ENCODE data around the gene TBPL2.

DNA sequence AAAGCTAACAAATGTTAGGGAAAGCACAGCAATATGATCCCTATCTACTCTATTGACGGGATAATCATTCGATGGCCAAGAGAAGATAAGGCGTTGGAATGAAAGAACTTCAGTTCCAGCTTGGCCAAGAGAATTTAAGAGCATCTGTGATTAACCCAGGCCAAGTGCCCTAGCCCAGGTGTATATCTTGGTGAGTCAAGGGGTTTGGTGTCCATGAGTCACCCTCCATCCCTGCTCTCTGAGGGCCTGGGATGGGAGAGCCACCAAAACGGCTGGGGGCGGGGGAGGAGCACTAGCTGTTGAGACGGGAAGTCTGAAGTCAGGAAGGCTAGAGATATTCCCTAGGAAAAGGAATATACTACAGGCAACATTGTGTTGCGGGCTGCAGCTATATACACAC is 13.0 kb downstream of the TBPL2 start:
- TF ChIP-seq, protein P1, sequence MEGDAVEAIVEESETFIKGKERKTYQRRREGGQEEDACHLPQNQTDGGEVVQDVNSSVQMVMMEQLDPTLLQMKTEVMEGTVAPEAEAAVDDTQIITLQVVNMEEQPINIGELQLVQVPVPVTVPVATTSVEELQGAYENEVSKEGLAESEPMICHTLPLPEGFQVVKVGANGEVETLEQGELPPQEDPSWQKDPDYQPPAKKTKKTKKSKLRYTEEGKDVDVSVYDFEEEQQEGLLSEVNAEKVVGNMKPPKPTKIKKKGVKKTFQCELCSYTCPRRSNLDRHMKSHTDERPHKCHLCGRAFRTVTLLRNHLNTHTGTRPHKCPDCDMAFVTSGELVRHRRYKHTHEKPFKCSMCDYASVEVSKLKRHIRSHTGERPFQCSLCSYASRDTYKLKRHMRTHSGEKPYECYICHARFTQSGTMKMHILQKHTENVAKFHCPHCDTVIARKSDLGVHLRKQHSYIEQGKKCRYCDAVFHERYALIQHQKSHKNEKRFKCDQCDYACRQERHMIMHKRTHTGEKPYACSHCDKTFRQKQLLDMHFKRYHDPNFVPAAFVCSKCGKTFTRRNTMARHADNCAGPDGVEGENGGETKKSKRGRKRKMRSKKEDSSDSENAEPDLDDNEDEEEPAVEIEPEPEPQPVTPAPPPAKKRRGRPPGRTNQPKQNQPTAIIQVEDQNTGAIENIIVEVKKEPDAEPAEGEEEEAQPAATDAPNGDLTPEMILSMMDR (IDR thresholded peaks at IDR 0.05; ENCODE audit: low read depth, low read length, poor library complexity, severe bottlenecking), result no peak
- TF ChIP-seq EZH2phosphoT487 (IDR thresholded peaks at IDR 0.05; ENCODE audit: borderline replicate concordance, low read length), result no peak
